Fibroblast of lung (primary cell): ENCODE measurements around the gene PHLDB3.

ENCODE experiments used
- EZH2 ChIP-seq: IDR thresholded peaks from 2 replicates; pipeline ENCODE4 v1.5.1; 2012; ENCODE audit warnings: low read length, control low read depth, mild to moderate bottlenecking; ENCODE audit errors: missing control alignments
- TF ChIP-seq, protein P1 (sequence below), 2 donors: IDR thresholded peaks in 1 of 2; conservative IDR thresholded peaks in 1 of 2; 1 replicate in 1 of 2; 2 replicates in 1 of 2; pipeline ENCODE4 v1.5.1; 2011 to 2012; ENCODE audit warnings: low read length in 2 of 2, control low read depth in 1 of 2, inconsistent platforms in 1 of 2, low read depth in 1 of 2, mild to moderate bottlenecking in 1 of 2

DNA sequence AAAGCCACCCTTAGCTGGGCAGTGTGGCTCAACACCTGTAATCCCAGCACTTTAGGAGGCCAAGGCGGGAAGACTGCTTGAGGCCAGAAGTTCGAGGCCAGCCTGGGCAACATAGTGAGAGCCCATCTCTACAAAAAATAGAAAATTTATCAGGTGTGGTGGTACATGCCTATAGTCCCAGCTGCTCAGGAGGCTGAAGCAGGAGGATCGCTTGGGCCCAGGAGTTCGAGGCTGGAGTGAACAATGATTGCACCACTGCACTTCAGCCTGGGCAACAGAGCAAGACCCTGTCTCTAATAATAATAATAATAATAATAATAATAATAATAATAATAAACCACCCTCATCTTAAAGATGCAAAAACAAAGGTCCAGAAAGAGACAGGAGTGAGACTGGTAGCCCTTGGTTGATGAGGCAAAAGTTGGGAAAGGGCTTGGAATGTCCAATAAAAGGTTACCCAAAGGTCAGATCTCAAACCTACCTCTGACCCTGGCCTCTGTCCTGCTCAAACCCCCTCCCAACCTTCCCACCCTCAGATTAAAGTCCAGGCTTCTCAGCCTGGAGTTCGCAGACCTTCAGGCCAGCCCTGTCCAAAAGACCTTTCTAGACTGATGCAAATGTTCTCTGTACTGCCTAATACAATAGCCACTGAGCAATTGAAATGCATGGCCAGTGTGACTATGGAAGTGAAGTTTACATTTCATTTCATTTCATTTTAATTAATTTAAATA, 37.5 kb upstream of the PHLDB3 start:
- TF ChIP-seq, protein P1, sequence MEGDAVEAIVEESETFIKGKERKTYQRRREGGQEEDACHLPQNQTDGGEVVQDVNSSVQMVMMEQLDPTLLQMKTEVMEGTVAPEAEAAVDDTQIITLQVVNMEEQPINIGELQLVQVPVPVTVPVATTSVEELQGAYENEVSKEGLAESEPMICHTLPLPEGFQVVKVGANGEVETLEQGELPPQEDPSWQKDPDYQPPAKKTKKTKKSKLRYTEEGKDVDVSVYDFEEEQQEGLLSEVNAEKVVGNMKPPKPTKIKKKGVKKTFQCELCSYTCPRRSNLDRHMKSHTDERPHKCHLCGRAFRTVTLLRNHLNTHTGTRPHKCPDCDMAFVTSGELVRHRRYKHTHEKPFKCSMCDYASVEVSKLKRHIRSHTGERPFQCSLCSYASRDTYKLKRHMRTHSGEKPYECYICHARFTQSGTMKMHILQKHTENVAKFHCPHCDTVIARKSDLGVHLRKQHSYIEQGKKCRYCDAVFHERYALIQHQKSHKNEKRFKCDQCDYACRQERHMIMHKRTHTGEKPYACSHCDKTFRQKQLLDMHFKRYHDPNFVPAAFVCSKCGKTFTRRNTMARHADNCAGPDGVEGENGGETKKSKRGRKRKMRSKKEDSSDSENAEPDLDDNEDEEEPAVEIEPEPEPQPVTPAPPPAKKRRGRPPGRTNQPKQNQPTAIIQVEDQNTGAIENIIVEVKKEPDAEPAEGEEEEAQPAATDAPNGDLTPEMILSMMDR (conservative IDR thresholded peaks at IDR 0.05 in 1 of 2, IDR thresholded peaks at IDR 0.05 in 1 of 2; ENCODE audit: low read depth in 1 of 2, low read length in 2 of 2), result no peak
- TF ChIP-seq EZH2, result no peak
